ENCODE measurements around the gene ZNF22.

- TF ChIP-seq CTCF (IDR thresholded peaks at IDR 0.05), result no peak
- TF ChIP-seq POLR2A (IDR thresholded peaks at IDR 0.05), result no peak
Observed at GRCh38 chr10:44984671-44985101, 16.0 kb upstream of the ZNF22 start.

All from adrenal gland (tissue), 5 donors.